Neuronal stem cell (in vitro differentiated cells): ENCODE results near the gene PACRG.

Experiments
- DNase-seq: peaks from one replicate; pipeline ENCODE4 v3.0.0-alpha.2; 2013; ENCODE audit warnings: low spot score
- H2AFZ ChIP-seq: one replicate; pipeline ENCODE4 v1.6.1; 2013; ENCODE audit warnings: mild to moderate bottlenecking, low read length, inconsistent platforms
- H2AK5ac ChIP-seq: 2 replicates; pipeline ENCODE4 v1.6.1; 2013; ENCODE audit warnings: low read depth, mild to moderate bottlenecking, inconsistent platforms, low read length, moderate library complexity, mixed read lengths
- H2BK120ac ChIP-seq: 2 replicates; pipeline ENCODE4 v1.6.1; 2013; ENCODE audit warnings: low read depth, mild to moderate bottlenecking, inconsistent platforms, low read length, moderate library complexity, mixed read lengths
- H2BK12ac ChIP-seq: one replicate; pipeline ENCODE4 v1.6.1; 2013; ENCODE audit warnings: low read length, inconsistent platforms
- H2BK15ac ChIP-seq: 2 replicates; pipeline ENCODE4 v1.6.1; 2013; ENCODE audit warnings: mild to moderate bottlenecking, low read length, inconsistent platforms, mixed read lengths
- H2BK5ac ChIP-seq: one replicate; pipeline ENCODE4 v1.6.1; 2013; ENCODE audit warnings: inconsistent platforms, mild to moderate bottlenecking, low read length, moderate library complexity
- H3K14ac ChIP-seq: one replicate; pipeline ENCODE4 v1.6.1; 2013; ENCODE audit warnings: low read length, inconsistent platforms
- H3K18ac ChIP-seq: 2 replicates; pipeline ENCODE4 v1.6.1; 2013; ENCODE audit warnings: low read length, inconsistent platforms
- H3K23ac ChIP-seq: 2 replicates; pipeline ENCODE4 v1.6.1; 2013; ENCODE audit warnings: low read depth, mild to moderate bottlenecking, mixed read lengths, low read length, inconsistent platforms; ENCODE audit not compliant: poor library complexity
- H3K27ac ChIP-seq: replicated peaks from 3 replicates; pipeline ENCODE4 v1.5.1; 2013; ENCODE audit warnings: low read length, inconsistent platforms
- H3K27me3 ChIP-seq, 3 experiments: 2 replicates each; pipeline ENCODE4 v1.6.1; 2013; ENCODE audit warnings: low read length in 3 of 3, mild to moderate bottlenecking in 2 of 3, inconsistent platforms in 1 of 3, low read depth in 1 of 3, mixed read lengths in 1 of 3, moderate library complexity in 1 of 3; ENCODE audit not compliant: control insufficient read depth in 3 of 3, insufficient read depth in 3 of 3
- H3K36me3 ChIP-seq, 2 donors: replicated peaks in 1 of 2; 2 replicates each; pipeline ENCODE4 v1.6.1; 2013; ENCODE audit warnings: low read length in 2 of 2; ENCODE audit not compliant: control insufficient read depth in 2 of 2, insufficient read depth in 2 of 2
- H3K4ac ChIP-seq: 2 replicates; pipeline ENCODE4 v1.6.1; 2013; ENCODE audit warnings: inconsistent platforms, mild to moderate bottlenecking, low read length, moderate library complexity
- H3K4me1 ChIP-seq, 2 donors: 1 replicate in 1 of 2; 2 replicates in 1 of 2; pipeline ENCODE4 v1.6.1; 2013; ENCODE audit warnings: low read length in 2 of 2, low read depth in 1 of 2; ENCODE audit not compliant: control insufficient read depth in 2 of 2, insufficient read depth in 1 of 2
- H3K4me2 ChIP-seq: one replicate; pipeline ENCODE4 v1.6.1; 2013; ENCODE audit warnings: mild to moderate bottlenecking, low read length, inconsistent platforms; ENCODE audit not compliant: insufficient read depth, poor library complexity, severe bottlenecking
- H3K4me3 ChIP-seq, 2 donors: 2 replicates each; pipeline ENCODE4 v1.5.1; 2013; ENCODE audit warnings: low read length in 2 of 2, mild to moderate bottlenecking in 2 of 2, inconsistent platforms in 1 of 2, moderate library complexity in 1 of 2
- H3K79me1 ChIP-seq: one replicate; pipeline ENCODE4 v1.6.1; 2013; ENCODE audit warnings: low read depth, mild to moderate bottlenecking, inconsistent platforms, low read length, moderate library complexity
- H3K9ac ChIP-seq: one replicate; pipeline ENCODE4 v1.6.1; 2013; ENCODE audit warnings: mild to moderate bottlenecking, low read depth, low read length, inconsistent platforms; ENCODE audit not compliant: poor library complexity
- H3K9me3 ChIP-seq, 2 donors: replicated peaks in 1 of 2; 2 replicates each; pipeline versions ENCODE3 to v1.6.1; 2013; ENCODE audit warnings: low read length in 2 of 2, mild to moderate bottlenecking in 2 of 2, inconsistent platforms in 1 of 2, low read depth in 1 of 2, mixed read lengths in 1 of 2, moderate library complexity in 1 of 2; ENCODE audit not compliant: control insufficient read depth in 2 of 2, insufficient read depth in 1 of 2
- H4K8ac ChIP-seq: one replicate; pipeline ENCODE4 v1.6.1; 2013; ENCODE audit warnings: low read depth, mild to moderate bottlenecking, inconsistent platforms, low read length, moderate library complexity
- H4K91ac ChIP-seq: one replicate; pipeline ENCODE4 v1.6.1; 2013; ENCODE audit warnings: low read length, low read depth, mild to moderate bottlenecking, inconsistent platforms; ENCODE audit not compliant: poor library complexity
- WGBS, 2 donors: extraction: QIAGEN DNeasy Blood & Tissue Kit; methylation state at CpG; one replicate each; pipeline ENCODE4 v1.1.7; 2013; ENCODE audit warnings: missing lambda C conversion rate in 2 of 2, mixed read lengths in 1 of 2; ENCODE audit not compliant: insufficient read length in 2 of 2, insufficient replicate concordance in 1 of 2; ENCODE audit errors: extremely low coverage in 2 of 2; 5-methylcytosine and 5-hydroxymethylcytosine counted together

Gene PACRG

GRCh38 chr6:162852192-162852591 is 124.4 kb downstream of the PACRG start:
- Histone ChIP-seq H3K79me1 (no peaks in the 10 kb centered on the region), H3K18ac (peak overlapping the region; percentile 31), H3K27ac (no peak overlapping the region), H3K9me3 (no peaks in the 10 kb centered on the region), H3K4me3 (no peak overlapping the region), H2BK15ac (no peak overlapping the region), H2AK5ac (no peak overlapping the region), H2AFZ (peak overlapping the region; percentile 30), H3K23ac (no peak overlapping the region), H3K4me1 (peaks cover 19 to 26% of the 10 kb centered on the region in 2 donors), H3K4ac (no peak overlapping the region), H3K9ac (no peak overlapping the region), H3K36me3 (no peaks in the 10 kb centered on the region), H2BK120ac (no peak overlapping the region), H4K91ac (no peak overlapping the region), H3K14ac (no peak overlapping the region), H2BK12ac (no peak overlapping the region), H3K4me2 (no peak overlapping the region), H4K8ac (no peak overlapping the region), H3K27me3 (no peaks in the 10 kb centered on the region), H2BK5ac (no peak overlapping the region)
- no CpG with 5 or more reads among the region's 6 CpGs for WGBS, 2 donors
- DNase-seq, result no peak

DNA sequence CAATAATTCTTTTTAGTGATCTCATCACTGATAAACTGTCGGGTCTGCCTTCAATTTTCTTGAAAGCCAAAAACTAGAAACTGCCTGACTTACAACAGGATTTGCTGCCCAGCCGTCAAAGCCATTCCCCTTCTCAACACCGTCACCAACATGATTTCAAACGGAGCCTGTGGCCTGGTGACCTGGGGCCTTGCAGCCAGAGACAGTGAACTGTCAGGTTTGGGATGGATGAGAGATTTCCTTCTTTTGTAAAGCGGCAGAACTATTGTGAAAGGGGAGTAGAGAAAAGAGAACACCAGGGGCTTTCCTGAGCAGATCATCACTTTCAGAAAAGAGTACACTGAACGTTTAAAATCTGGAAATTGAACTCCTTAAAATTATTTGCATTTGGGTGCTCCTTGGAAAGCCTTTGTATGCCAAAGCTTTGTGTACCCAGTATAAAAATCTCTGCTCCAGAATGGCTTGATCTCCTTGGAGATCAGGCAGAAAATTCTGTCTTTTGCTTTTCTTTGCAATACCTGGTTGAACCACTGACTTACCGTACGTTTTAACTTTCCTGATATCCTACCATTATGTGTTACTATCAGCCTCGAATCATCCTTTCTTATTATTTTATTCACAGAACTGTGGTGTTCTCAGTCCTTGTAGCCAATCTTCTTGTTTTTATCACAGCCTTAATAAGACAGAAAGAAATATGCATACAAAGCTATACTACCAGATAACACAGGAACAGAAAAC is 125.2 kb downstream of the PACRG start:
- H3K4me1 ChIP-seq, result peaks cover 19 to 30% of the 10 kb centered on the region in 2 donors
- no peaks in the 10 kb centered on the region for H3K9me3 ChIP-seq
- no peak overlapping the region for H2AK5ac ChIP-seq
- H3K27ac ChIP-seq, result no peak overlapping the region
- H4K91ac ChIP-seq, result no peak overlapping the region
- H2BK120ac ChIP-seq, result no peak overlapping the region
- no peaks in the 10 kb centered on the region for H3K27me3 ChIP-seq
- no peaks in the 10 kb centered on the region for H3K36me3 ChIP-seq
- H4K8ac ChIP-seq, result no peak overlapping the region
- no CpG with 5 or more reads among the region's 9 CpGs for WGBS, 2 donors
- no peaks in the 10 kb centered on the region for H3K79me1 ChIP-seq
- no peak overlapping the region for H3K4me2 ChIP-seq
- H2BK12ac ChIP-seq, result no peak overlapping the region
- H3K9ac ChIP-seq, result no peak overlapping the region
- no peak overlapping the region for H3K23ac ChIP-seq
- no peak overlapping the region for H2BK15ac ChIP-seq
- H2BK5ac ChIP-seq, result no peak overlapping the region
- H3K4ac ChIP-seq, result no peak overlapping the region
- no peak for DNase-seq
- H3K14ac ChIP-seq, result no peak overlapping the region
- H2AFZ ChIP-seq, result peak overlapping the region; percentile 23
- H3K18ac ChIP-seq, result no peak overlapping the region
- H3K4me3 ChIP-seq, result no peak overlapping the region

GRCh38 chr6:162854228-162854627 is 126.5 kb downstream of the PACRG start:
- H3K79me1 ChIP-seq, result no peaks in the 10 kb centered on the region
- H3K36me3 ChIP-seq, result no peaks in the 10 kb centered on the region
- no peak for DNase-seq
- no peak overlapping the region for H4K8ac ChIP-seq
- H3K4ac ChIP-seq, result no peak overlapping the region
- peaks cover 16 to 32% of the 10 kb centered on the region in 2 donors for H3K4me1 ChIP-seq
- H3K23ac ChIP-seq, result no peak overlapping the region
- H3K9ac ChIP-seq, result no peak overlapping the region
- no peak overlapping the region for H3K18ac ChIP-seq
- no peak overlapping the region for H2BK15ac ChIP-seq
- no peak overlapping the region for H4K91ac ChIP-seq
- no peak overlapping the region for H2AFZ ChIP-seq
- H3K27me3 ChIP-seq, result no peaks in the 10 kb centered on the region
- H2AK5ac ChIP-seq, result no peak overlapping the region
- no peak overlapping the region for H2BK5ac ChIP-seq
- WGBS, 2 donors, result no CpG with 5 or more reads among the region's 1 CpG
- H3K4me3 ChIP-seq, result no peak overlapping the region
- H3K14ac ChIP-seq, result no peak overlapping the region
- H3K9me3 ChIP-seq, result no peaks in the 10 kb centered on the region
- no peak overlapping the region for H3K27ac ChIP-seq
- H3K4me2 ChIP-seq, result no peak overlapping the region
- H2BK120ac ChIP-seq, result no peak overlapping the region
- H2BK12ac ChIP-seq, result no peak overlapping the region

DNA sequence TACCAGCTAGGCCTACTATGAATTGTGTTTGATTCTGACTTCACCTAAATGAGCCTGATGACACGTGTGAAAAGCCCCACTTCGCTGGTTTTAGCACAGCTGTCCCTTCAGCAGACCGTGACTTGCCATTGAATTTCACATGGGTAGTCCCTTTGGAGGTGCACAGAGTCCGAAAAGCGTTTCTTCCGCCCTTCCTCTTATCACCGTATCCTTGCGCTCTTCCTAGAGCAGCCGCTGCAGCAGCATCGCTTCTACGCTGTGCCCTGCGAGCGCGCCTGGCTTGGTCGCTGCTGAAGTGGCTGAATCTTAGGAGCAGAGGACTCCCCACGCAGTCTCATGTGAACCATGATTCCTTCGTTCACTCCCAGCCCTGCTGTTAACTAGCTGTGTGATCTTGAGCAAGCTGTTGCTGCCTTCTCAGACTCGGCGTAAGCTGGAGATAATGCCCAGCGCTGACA is 127.0 kb downstream of the PACRG start:
- H3K79me1 ChIP-seq, result no peaks in the 10 kb centered on the region
- H3K18ac ChIP-seq, result peak overlapping the region; percentile 74
- H3K4ac ChIP-seq, result no peak overlapping the region
- DNase-seq, result no peak
- H4K8ac ChIP-seq, result no peak overlapping the region
- no peak overlapping the region for H3K4me2 ChIP-seq
- peak overlapping the region; percentile 86 for H2BK12ac ChIP-seq
- no peak overlapping the region for H3K4me3 ChIP-seq
- H2BK5ac ChIP-seq, result peak overlapping the region; percentile 10
- H2BK15ac ChIP-seq, result no peak overlapping the region
- H3K9ac ChIP-seq, result no peak overlapping the region
- peak overlapping the region; percentile 45 for H3K23ac ChIP-seq
- peak overlapping the region; percentile 38 for H2AFZ ChIP-seq
- no peaks in the 10 kb centered on the region for H3K27me3 ChIP-seq
- H3K36me3 ChIP-seq, result no peaks in the 10 kb centered on the region
- H2AK5ac ChIP-seq, result peak overlapping the region; percentile 48
- H3K4me1 ChIP-seq, result peaks cover 15 to 32% of the 10 kb centered on the region in 2 donors
- H4K91ac ChIP-seq, result peak overlapping the region; percentile 56
- WGBS, 2 donors, result no CpG with 5 or more reads among the region's 20 CpGs
- no peaks in the 10 kb centered on the region for H3K9me3 ChIP-seq
- peak overlapping the region; percentile 28 for H3K27ac ChIP-seq
- peak overlapping the region; percentile 48 for H2BK120ac ChIP-seq
- H3K14ac ChIP-seq, result peak overlapping the region; percentile 59
